Endothelial cell (in vitro differentiated cells): ENCODE measurements around the gene PLIN4. TPM values are rescaled to one million over a fixed set of nuclear protein-coding genes. Genes with fewer than 3 reads are reported as not detected.

Source experiments
- DNase-seq: peaks from one replicate; pipeline ENCODE4 v3.0.0; 2021; ENCODE audit warnings: low spot score
- H3K27ac Mint-ChIP-seq: one replicate; pipeline ENCODE4 v1.8.0; 2021; ENCODE audit warnings: mixed read lengths, inconsistent platforms; ENCODE audit not compliant: unreplicated experiment
- H3K27me3 Mint-ChIP-seq: one replicate; pipeline ENCODE4 v1.8.0; 2021; ENCODE audit warnings: mild to moderate bottlenecking, moderate library complexity, mixed read lengths, inconsistent platforms; ENCODE audit not compliant: unreplicated experiment
- H3K36me3 Mint-ChIP-seq: one replicate; pipeline ENCODE4 v1.8.0; 2021; ENCODE audit warnings: mild to moderate bottlenecking, low read depth, mixed read lengths, inconsistent platforms; ENCODE audit not compliant: unreplicated experiment
- H3K4me1 Mint-ChIP-seq: one replicate; pipeline ENCODE4 v1.8.0; 2021; ENCODE audit warnings: mild to moderate bottlenecking, mixed read lengths, inconsistent platforms; ENCODE audit not compliant: unreplicated experiment
- H3K4me3 Mint-ChIP-seq: one replicate; pipeline ENCODE4 v1.8.0; 2021; ENCODE audit warnings: mild to moderate bottlenecking, mixed read lengths, inconsistent platforms; ENCODE audit not compliant: unreplicated experiment
- H3K9me3 Mint-ChIP-seq: one replicate; pipeline ENCODE4 v1.8.0; 2021; ENCODE audit warnings: mixed read lengths, inconsistent platforms; ENCODE audit not compliant: unreplicated experiment
- CTCF ChIP-seq: fragments of 200-600 bp; sonication (generic); IDR thresholded peaks from one replicate; pipeline ENCODE4 v1.5.0; 2021; ENCODE audit warnings: antibody characterized with exemption; ENCODE audit not compliant: unreplicated experiment
- total RNA-seq: library from RNA; stranded (reverse); fragmentation: NEBNext Ultra II Directional; extraction: Animal tissue kit (Norgen Biotek cat#: 25700); gene quantifications from one replicate; pipeline ENCODE4 v1.2.1, GENCODE V29; 2021; ENCODE audit not compliant: unreplicated experiment

The PLIN4 gene
- total RNA-seq, 1 donor from 2014 or later = 0.13 TPM

DNA sequence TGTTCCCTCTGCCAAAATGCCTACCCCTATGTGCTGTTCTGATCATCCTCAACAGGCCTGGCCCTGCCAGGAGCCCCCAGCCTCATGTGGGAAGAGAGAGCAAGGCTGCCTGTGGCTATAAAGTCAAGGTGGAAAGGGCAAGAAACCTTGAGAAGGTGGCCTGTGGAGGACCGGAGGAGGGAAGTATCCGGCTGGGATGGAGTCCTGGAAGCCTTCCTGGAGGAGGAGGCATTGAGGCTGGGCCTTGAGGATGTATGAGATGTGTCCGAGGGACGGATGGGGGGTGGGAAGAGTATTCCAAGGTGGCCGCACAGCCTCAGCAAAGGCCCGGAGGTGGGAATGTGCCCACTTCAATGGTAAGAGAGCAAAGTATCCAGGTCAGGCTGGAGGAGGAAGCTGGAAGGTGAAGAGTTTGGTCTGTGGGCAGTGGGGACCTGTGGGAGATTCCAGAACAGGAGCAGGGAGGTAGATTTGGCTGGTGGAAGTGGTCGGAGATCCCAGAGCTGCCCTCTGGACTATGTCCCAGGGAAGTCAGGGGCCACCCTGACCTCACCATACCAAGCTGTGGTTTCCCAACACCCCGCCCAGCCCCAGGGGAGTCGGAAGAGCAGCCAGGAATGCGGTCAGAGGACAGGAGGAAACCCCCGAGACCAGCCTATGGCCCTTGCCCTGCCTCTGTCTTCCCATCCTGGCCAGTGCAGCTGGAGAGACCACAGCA, 3.0 kb upstream of the PLIN4 start:
- Mint-ChIP-seq H3K4me3 (peak overlapping the region; percentile 23), H3K4me1 (peaks cover 5% of the 10 kb centered on the region), H3K36me3 (no peaks in the 10 kb centered on the region), H3K27me3 (peaks cover 11% of the 10 kb centered on the region), H3K9me3 (no peaks in the 10 kb centered on the region), H3K27ac (no peak overlapping the region)
- no peak for TF ChIP-seq CTCF
- DNase-seq = no peak

DNA sequence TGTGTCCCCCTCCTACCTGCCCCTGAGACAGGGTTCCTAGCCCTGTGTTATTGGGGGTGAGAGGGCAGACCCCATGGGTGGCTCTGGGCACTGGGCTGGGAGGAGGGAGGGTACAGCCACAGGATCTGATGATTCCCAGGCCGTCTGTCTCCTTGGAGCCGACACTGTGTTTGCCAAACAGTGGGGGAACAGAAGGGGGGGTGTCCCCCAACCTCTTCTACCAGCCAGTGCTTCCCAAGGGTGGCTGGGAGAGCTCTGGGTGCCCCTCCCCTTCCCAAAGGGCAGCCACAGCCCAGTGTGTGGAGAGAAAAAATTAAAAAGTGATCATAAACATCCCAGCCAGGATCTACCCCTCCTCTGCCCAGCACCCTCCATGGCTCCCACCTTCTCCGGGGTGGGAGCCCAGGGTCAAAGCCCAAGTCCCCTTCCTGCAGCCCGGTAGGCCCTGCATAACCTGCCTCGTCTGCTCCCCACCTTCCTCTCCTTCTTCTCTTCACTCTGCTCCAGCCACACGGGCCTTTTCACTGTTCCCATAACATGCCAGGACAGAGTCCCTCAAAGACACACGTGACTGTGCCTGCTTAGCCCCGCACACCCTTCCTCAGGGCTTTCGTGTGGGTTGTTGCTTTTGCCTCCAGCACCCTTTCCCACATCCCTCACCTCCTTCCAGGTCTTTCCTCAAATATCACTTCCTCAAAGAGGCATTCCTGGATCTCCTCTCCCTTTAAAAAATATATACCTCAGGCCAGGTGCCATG, 1.4 kb upstream of the PLIN4 start:
- Mint-ChIP-seq H3K36me3 (no peaks in the 10 kb centered on the region), H3K27ac (peak overlapping the region; percentile 74), H3K9me3 (no peaks in the 10 kb centered on the region), H3K4me1 (peaks cover 3% of the 10 kb centered on the region), H3K4me3 (no peak overlapping the region), H3K27me3 (peaks cover 14% of the 10 kb centered on the region)
- no peak for DNase-seq
- TF ChIP-seq CTCF = no peak

DNA sequence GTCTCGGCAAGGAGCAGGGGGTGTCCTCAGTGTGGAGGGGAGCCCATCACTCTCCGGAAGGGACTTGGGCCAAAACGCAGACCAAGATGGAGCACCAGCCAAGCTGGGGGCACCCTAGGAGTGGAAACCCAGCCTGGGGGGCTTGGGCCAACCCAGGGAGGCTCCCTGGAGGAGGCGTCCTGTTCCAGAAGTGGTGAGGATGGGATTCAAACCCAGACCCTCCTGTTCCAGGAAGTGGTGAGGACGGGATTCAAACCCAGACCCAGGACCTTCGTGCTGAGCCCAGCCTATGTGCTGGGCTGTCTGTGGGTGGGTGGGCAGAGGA, 848 bp upstream of the PLIN4 start:
- H3K36me3 Mint-ChIP-seq = no peaks in the 10 kb centered on the region
- no peak overlapping the region for H3K27ac Mint-ChIP-seq
- no peak for DNase-seq
- no peaks in the 10 kb centered on the region for H3K9me3 Mint-ChIP-seq
- no peak overlapping the region for H3K4me3 Mint-ChIP-seq
- TF ChIP-seq CTCF = no peak
- peaks cover 15% of the 10 kb centered on the region for H3K27me3 Mint-ChIP-seq
- H3K4me1 Mint-ChIP-seq = peaks cover 3% of the 10 kb centered on the region

GRCh38 chr19:4517451-4518057, 732 bp downstream of the PLIN4 start:
- no peak for DNase-seq
- H3K4me3 Mint-ChIP-seq = no peak overlapping the region
- peaks cover 20% of the 10 kb centered on the region for H3K27me3 Mint-ChIP-seq
- TF ChIP-seq CTCF = no peak
- no peak overlapping the region for H3K27ac Mint-ChIP-seq
- H3K36me3 Mint-ChIP-seq = no peaks in the 10 kb centered on the region
- peaks cover 3% of the 10 kb centered on the region for H3K4me1 Mint-ChIP-seq
- no peaks in the 10 kb centered on the region for H3K9me3 Mint-ChIP-seq

- H3K27me3 Mint-ChIP-seq = peaks cover 21% of the 10 kb centered on the region
- H3K9me3 Mint-ChIP-seq = no peaks in the 10 kb centered on the region
- peaks cover 3% of the 10 kb centered on the region for H3K4me1 Mint-ChIP-seq
- no peak overlapping the region for H3K27ac Mint-ChIP-seq
- H3K36me3 Mint-ChIP-seq = no peaks in the 10 kb centered on the region
- no peak for DNase-seq
- TF ChIP-seq CTCF = no peak
- no peak overlapping the region for H3K4me3 Mint-ChIP-seq
Observed at GRCh38 chr19:4516939-4517300, 1.4 kb downstream of the PLIN4 start.
